ENCODE measurements around the gene RPS19BP1.

DNA sequence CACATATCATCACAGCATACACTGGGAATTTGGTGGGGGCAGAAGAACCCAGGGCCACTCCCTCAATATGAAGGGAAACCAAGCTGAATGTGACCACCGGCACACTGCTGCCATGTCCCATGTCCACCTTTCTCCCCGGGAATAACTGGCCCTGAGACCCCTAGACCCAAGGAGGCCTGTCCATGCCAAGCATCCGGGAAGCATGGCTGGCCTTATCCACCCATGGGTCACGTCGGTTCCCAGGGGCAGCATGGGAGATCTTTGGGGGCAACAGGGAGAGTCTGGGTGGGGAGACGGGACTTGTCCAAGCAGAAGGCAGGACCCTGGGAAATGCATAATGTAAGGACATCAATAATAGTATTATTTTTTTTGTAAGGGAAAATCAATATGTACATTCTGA lies 40.9 kb downstream of the RPS19BP1 start:
- TF ChIP-seq, protein P1, sequence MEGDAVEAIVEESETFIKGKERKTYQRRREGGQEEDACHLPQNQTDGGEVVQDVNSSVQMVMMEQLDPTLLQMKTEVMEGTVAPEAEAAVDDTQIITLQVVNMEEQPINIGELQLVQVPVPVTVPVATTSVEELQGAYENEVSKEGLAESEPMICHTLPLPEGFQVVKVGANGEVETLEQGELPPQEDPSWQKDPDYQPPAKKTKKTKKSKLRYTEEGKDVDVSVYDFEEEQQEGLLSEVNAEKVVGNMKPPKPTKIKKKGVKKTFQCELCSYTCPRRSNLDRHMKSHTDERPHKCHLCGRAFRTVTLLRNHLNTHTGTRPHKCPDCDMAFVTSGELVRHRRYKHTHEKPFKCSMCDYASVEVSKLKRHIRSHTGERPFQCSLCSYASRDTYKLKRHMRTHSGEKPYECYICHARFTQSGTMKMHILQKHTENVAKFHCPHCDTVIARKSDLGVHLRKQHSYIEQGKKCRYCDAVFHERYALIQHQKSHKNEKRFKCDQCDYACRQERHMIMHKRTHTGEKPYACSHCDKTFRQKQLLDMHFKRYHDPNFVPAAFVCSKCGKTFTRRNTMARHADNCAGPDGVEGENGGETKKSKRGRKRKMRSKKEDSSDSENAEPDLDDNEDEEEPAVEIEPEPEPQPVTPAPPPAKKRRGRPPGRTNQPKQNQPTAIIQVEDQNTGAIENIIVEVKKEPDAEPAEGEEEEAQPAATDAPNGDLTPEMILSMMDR (IDR thresholded peaks at IDR 0.05), result no peak
- no peak for TF ChIP-seq POLR2A (IDR thresholded peaks at IDR 0.05)
